ENCODE results near the gene NACA.

The NACA gene

GRCh38 chr12:56677680-56678079 lies 47.4 kb downstream of the NACA start:
- TF ChIP-seq EZH2 (IDR thresholded peaks at IDR 0.05) (no peak), FOXP2 (optimal IDR thresholded peaks at IDR 0.05; ENCODE audit: control extremely low read depth, extremely low read length, insufficient read depth) (no peak), POLR2AphosphoS5 (IDR thresholded peaks at IDR 0.05; ENCODE audit: borderline replicate concordance, low read depth, low read length) (no peak; the same call in 1 of the 2 replicates)
- H3K4me3 ChIP-seq = no peak overlapping the region
- peaks cover 67% of the 10 kb centered on the region for H3K36me3 ChIP-seq (ENCODE audit: insufficient read depth, low read length)
- no peak for DNase-seq (ENCODE audit: low read depth, low spot score)
- H3K9me3 ChIP-seq (ENCODE audit: low read depth, low read length) = no peaks in the 10 kb centered on the region
- H3K27ac ChIP-seq = peak overlapping the region; percentile 39; the same call in 1 of the 2 replicates
- no peak overlapping the region for H3K9ac ChIP-seq (ENCODE audit: insufficient read length)

- Histone ChIP-seq H3K36me3 (ENCODE audit: insufficient read depth, low read length) (peaks cover 67% of the 10 kb centered on the region), H3K4me3 (no peak overlapping the region), H3K9me3 (ENCODE audit: low read depth, low read length) (no peaks in the 10 kb centered on the region), H3K27ac (peak overlapping the region; percentile 49; the same call in 1 of the 2 replicates), H3K9ac (ENCODE audit: insufficient read length) (no peak overlapping the region)
- TF ChIP-seq EZH2 (IDR thresholded peaks at IDR 0.05) (no peak), POLR2AphosphoS5 (IDR thresholded peaks at IDR 0.05; ENCODE audit: borderline replicate concordance, low read depth, low read length) (no peak)
- DNase-seq (ENCODE audit: low read depth, low spot score) = no peak
Observed at GRCh38 chr12:56676851-56677580, 48.1 kb downstream of the NACA start.

- Histone ChIP-seq H3K27ac (peak overlapping the region; percentile 6; the same call in 1 of the 2 replicates), H3K9me3 (ENCODE audit: low read depth, low read length) (no peaks in the 10 kb centered on the region), H3K9ac (ENCODE audit: insufficient read length) (no peak overlapping the region), H3K4me3 (no peak overlapping the region), H3K36me3 (ENCODE audit: insufficient read depth, low read length) (peaks cover 80% of the 10 kb centered on the region)
- no peak for DNase-seq (ENCODE audit: low read depth, low spot score)
- TF ChIP-seq EZH2 (IDR thresholded peaks at IDR 0.05) (no peak), FOXP2 (optimal IDR thresholded peaks at IDR 0.05; ENCODE audit: control extremely low read depth, extremely low read length, insufficient read depth) (no peak), POLR2AphosphoS5 (IDR thresholded peaks at IDR 0.05; ENCODE audit: borderline replicate concordance, low read depth, low read length) (no peak)
Observed at GRCh38 chr12:56671608-56672007, 53.5 kb downstream of the NACA start.

GRCh38 chr12:56670836-56671235 lies 54.3 kb downstream of the NACA start:
- peaks cover 87% of the 10 kb centered on the region for H3K36me3 ChIP-seq (ENCODE audit: insufficient read depth, low read length)
- no peaks in the 10 kb centered on the region for H3K9me3 ChIP-seq (ENCODE audit: low read depth, low read length)
- no peak overlapping the region; the same call in 1 of the 2 replicates for H3K27ac ChIP-seq
- H3K9ac ChIP-seq (ENCODE audit: insufficient read length) = no peak overlapping the region
- no peak overlapping the region for H3K4me3 ChIP-seq
- no peak for DNase-seq (ENCODE audit: low read depth, low spot score)
- TF ChIP-seq POLR2AphosphoS5 (IDR thresholded peaks at IDR 0.05; ENCODE audit: borderline replicate concordance, low read depth, low read length) = no peak; the same call in 1 of the 2 replicates
- TF ChIP-seq EZH2 (IDR thresholded peaks at IDR 0.05) = no peak
- no peak for TF ChIP-seq FOXP2 (optimal IDR thresholded peaks at IDR 0.05; ENCODE audit: control extremely low read depth, extremely low read length, insufficient read depth)

- no peak overlapping the region for H3K4me3 ChIP-seq
- peaks cover 97% of the 10 kb centered on the region for H3K36me3 ChIP-seq (ENCODE audit: insufficient read depth, low read length)
- TF ChIP-seq FOXP2 (optimal IDR thresholded peaks at IDR 0.05; ENCODE audit: control extremely low read depth, extremely low read length, insufficient read depth) (no peak), EZH2 (IDR thresholded peaks at IDR 0.05) (no peak), POLR2AphosphoS5 (IDR thresholded peaks at IDR 0.05; ENCODE audit: borderline replicate concordance, low read depth, low read length) (no peak)
- no peak for DNase-seq (ENCODE audit: low read depth, low spot score)
- no peak overlapping the region for H3K9ac ChIP-seq (ENCODE audit: insufficient read length)
- 0 out of 2 replicates have a peak overlapping the region, but pooled peaks have one; percentile 42 for H3K27ac ChIP-seq
- no peaks in the 10 kb centered on the region for H3K9me3 ChIP-seq (ENCODE audit: low read depth, low read length)
Observed at GRCh38 chr12:56668197-56668457, 57.0 kb downstream of the NACA start.
